H9 (cell line): Measurements from ENCODE around the gene UBIAD1. TPM values are rescaled to one million over a fixed set of nuclear protein-coding genes. Genes with fewer than 3 reads are reported as not detected.

Source experiments
- DNase-seq: peaks from one replicate; pipeline ENCODE4 v3.0.0-alpha.2; 2017
- H2AFZ ChIP-seq: one replicate; pipeline ENCODE4 v1.6.1; 2013; ENCODE audit warnings: mild to moderate bottlenecking, low read length, control low read depth, moderate library complexity
- H2AK5ac ChIP-seq: 2 replicates; pipeline ENCODE4 v1.6.1; 2013; ENCODE audit warnings: low read length, control low read depth, mixed read lengths; ENCODE audit not compliant: insufficient read length
- H2BK120ac ChIP-seq: one replicate; pipeline ENCODE4 v1.6.1; 2013; ENCODE audit warnings: low read depth, mild to moderate bottlenecking, low read length, control low read depth, inconsistent platforms; ENCODE audit not compliant: poor library complexity, severe bottlenecking
- H2BK12ac ChIP-seq: 2 replicates; pipeline ENCODE4 v1.6.1; 2013; ENCODE audit warnings: low read length, control low read depth, mixed read lengths, low read depth; ENCODE audit not compliant: insufficient read length
- H2BK15ac ChIP-seq: 2 replicates; pipeline ENCODE4 v1.6.1; 2013; ENCODE audit warnings: low read depth, low read length, control low read depth
- H2BK20ac ChIP-seq: one replicate; pipeline ENCODE4 v1.6.1; 2013; ENCODE audit warnings: low read depth, mild to moderate bottlenecking, low read length, control low read depth, inconsistent platforms; ENCODE audit not compliant: poor library complexity, severe bottlenecking
- H2BK5ac ChIP-seq: 2 replicates; pipeline ENCODE4 v1.6.1; 2013; ENCODE audit warnings: low read length, control low read depth, mixed read lengths; ENCODE audit not compliant: insufficient read length
- H3K14ac ChIP-seq: 2 replicates; pipeline ENCODE4 v1.6.1; 2013; ENCODE audit warnings: low read length, control low read depth; ENCODE audit not compliant: insufficient read depth
- H3K18ac ChIP-seq: 2 replicates; pipeline ENCODE4 v1.6.1; 2013; ENCODE audit warnings: low read depth, mild to moderate bottlenecking, mixed read lengths, low read length, control low read depth; ENCODE audit not compliant: insufficient read length
- H3K23ac ChIP-seq: 2 replicates; pipeline ENCODE4 v1.6.1; 2013; ENCODE audit warnings: low read length, control low read depth, mixed read lengths, low read depth; ENCODE audit not compliant: insufficient read length
- H3K23me2 ChIP-seq: 2 replicates; pipeline ENCODE4 v1.6.1; 2013; ENCODE audit warnings: low read depth, mild to moderate bottlenecking, mixed read lengths, low read length, control low read depth; ENCODE audit not compliant: insufficient read length, poor library complexity, severe bottlenecking
- H3K27ac ChIP-seq: 2 replicates; pipeline ENCODE4 v1.5.1; 2013; ENCODE audit warnings: low read length, control low read depth, mixed read lengths, low read depth; ENCODE audit not compliant: insufficient read length
- H3K27me3 ChIP-seq: 2 replicates; pipeline ENCODE4 v1.6.1; 2013; ENCODE audit warnings: low read length, control low read depth, inconsistent platforms; ENCODE audit not compliant: insufficient read depth
- H3K4ac ChIP-seq: 2 replicates; pipeline ENCODE4 v1.6.1; 2013; ENCODE audit warnings: low read depth, mild to moderate bottlenecking, control low read depth, inconsistent platforms, low read length, moderate library complexity
- H3K4me1 ChIP-seq: 2 replicates; pipeline ENCODE4 v1.6.1; 2013; ENCODE audit warnings: low read length, control low read depth, inconsistent platforms; ENCODE audit not compliant: insufficient read depth
- H3K4me2 ChIP-seq: 2 replicates; pipeline ENCODE4 v1.6.1; 2013; ENCODE audit warnings: low read length, control low read depth, mixed read lengths; ENCODE audit not compliant: insufficient read length, insufficient read depth
- H3K56ac ChIP-seq: 2 replicates; pipeline ENCODE4 v1.6.1; 2013; ENCODE audit warnings: low read depth, mild to moderate bottlenecking, mixed read lengths, low read length, control low read depth; ENCODE audit not compliant: insufficient read length
- H3K79me1 ChIP-seq: 2 replicates; pipeline ENCODE4 v1.6.1; 2013; ENCODE audit warnings: low read depth, mild to moderate bottlenecking, moderate library complexity, low read length, control low read depth, inconsistent platforms; ENCODE audit not compliant: insufficient read depth, poor library complexity, severe bottlenecking
- H3K79me2 ChIP-seq: 2 replicates; pipeline ENCODE4 v1.6.1; 2013; ENCODE audit warnings: low read length, control low read depth, inconsistent platforms; ENCODE audit not compliant: insufficient read depth
- H3K9ac ChIP-seq: 2 replicates; pipeline ENCODE4 v1.6.1; 2013; ENCODE audit warnings: low read length, control low read depth, mixed read lengths; ENCODE audit not compliant: insufficient read length; ENCODE audit errors: extremely low read depth
- H3K9me3 ChIP-seq: one replicate; pipeline ENCODE4 v1.6.1; 2013; ENCODE audit warnings: low read depth, low read length, inconsistent platforms; ENCODE audit not compliant: control insufficient read depth
- H3T11ph ChIP-seq: one replicate; pipeline ENCODE4 v1.6.1; 2013; ENCODE audit warnings: mild to moderate bottlenecking, low read length, control low read depth, inconsistent platforms
- H4K20me1 ChIP-seq: one replicate; pipeline ENCODE4 v1.6.1; 2013; ENCODE audit not compliant: control insufficient read depth, insufficient read length, insufficient read depth
- H4K5ac ChIP-seq: 2 replicates; pipeline ENCODE4 v1.6.1; 2013; ENCODE audit warnings: low read depth, mild to moderate bottlenecking, mixed read lengths, low read length, control low read depth; ENCODE audit not compliant: insufficient read length
- H4K8ac ChIP-seq: replicated peaks from 2 replicates; pipeline ENCODE4 v1.6.1; 2013; ENCODE audit warnings: low read length, control low read depth, mixed read lengths, low read depth; ENCODE audit not compliant: insufficient read length
- H4K91ac ChIP-seq: 2 replicates; pipeline ENCODE4 v1.6.1; 2013; ENCODE audit warnings: low read depth, mild to moderate bottlenecking, moderate library complexity, mixed read lengths, low read length, control low read depth; ENCODE audit not compliant: insufficient read length
- H3K27ac Mint-ChIP-seq, 3 experiments: 2 replicates in 2 of 3; 3 replicates in 1 of 3; pipeline ENCODE4 v1.8.0; 2020 to 2021; ENCODE audit warnings: mixed read lengths in 3 of 3, mild to moderate bottlenecking in 1 of 3, moderate library complexity in 1 of 3
- H3K27me3 Mint-ChIP-seq: 2 replicates; pipeline ENCODE4 v1.8.0; 2021; ENCODE audit warnings: low read depth, mild to moderate bottlenecking, moderate library complexity, mixed read lengths
- H3K36me3 Mint-ChIP-seq, 3 experiments: 2 replicates in 2 of 3; 3 replicates in 1 of 3; pipeline ENCODE4 v1.8.0; 2020 to 2021; ENCODE audit warnings: low read depth in 3 of 3, mixed read lengths in 3 of 3; ENCODE audit not compliant: insufficient read depth in 1 of 3
- H3K4me1 Mint-ChIP-seq, 2 experiments: 2 replicates each; pipeline ENCODE4 v1.8.0; 2020; ENCODE audit warnings: mixed read lengths in 2 of 2
- H3K4me3 Mint-ChIP-seq, 2 experiments: 2 replicates in 1 of 2; 3 replicates in 1 of 2; pipeline ENCODE4 v1.8.0; 2020 to 2021; ENCODE audit warnings: mild to moderate bottlenecking in 2 of 2, mixed read lengths in 2 of 2, moderate library complexity in 1 of 2
- H3K9me3 Mint-ChIP-seq, 2 experiments: 2 replicates in 1 of 2; 3 replicates in 1 of 2; pipeline ENCODE4 v1.8.0; 2020; ENCODE audit warnings: mild to moderate bottlenecking in 2 of 2, mixed read lengths in 2 of 2, moderate library complexity in 1 of 2
- WGBS: extraction: QIAGEN DNeasy Blood & Tissue Kit; methylation state at CpG from one replicate; pipeline ENCODE4 v1.1.7; 2013; ENCODE audit warnings: missing lambda C conversion rate, low lambda C conversion rate, mixed read lengths; ENCODE audit not compliant: insufficient read length; ENCODE audit errors: extremely low coverage; 5-methylcytosine and 5-hydroxymethylcytosine counted together
- total RNA-seq: library from RNA; stranded (reverse); gene quantifications from 2 replicates; pipeline ENCODE4 v1.2.1, GENCODE V29; 2021
- TF ChIP-seq, protein P1 (sequence below): fragments of 200-600 bp; sonication (generic); conservative IDR thresholded peaks from 3 replicates; pipeline ENCODE4 v1.8.0; 2021; ENCODE audit warnings: antibody characterized with exemption, mild to moderate bottlenecking

UBIAD1 gene
- total RNA-seq, 1 experiment from 2014 or later = 30.2 TPM

- H3K27ac Mint-ChIP-seq = peak within 1 kb of the TSS; percentile 87 to 98 (median 90); a peak in 6 of 7 replicates
- H3K27me3 Mint-ChIP-seq = no peaks in the 10 kb centered on the region
- Histone ChIP-seq H3K23ac (no peak within 1 kb of the TSS), H3K79me2 (peaks cover 4% of the 10 kb centered on the region; the same call in 1 of the 2 replicates), H4K5ac (no peak within 1 kb of the TSS), H3K9ac (peak within 1 kb of the TSS; percentile 66), H3K9me3 (no peaks in the 10 kb centered on the region), H2BK15ac (no peak within 1 kb of the TSS), H4K20me1 (no peaks in the 10 kb centered on the region), H3T11ph (no peak within 1 kb of the TSS), H3K27ac (no peak within 1 kb of the TSS), H3K18ac (peak within 1 kb of the TSS; percentile 45), H3K4ac (no peak within 1 kb of the TSS), H3K14ac (no peak within 1 kb of the TSS), H2BK12ac (no peak within 1 kb of the TSS), H3K4me2 (peak within 1 kb of the TSS; percentile 97), H3K27me3 (no peaks in the 10 kb centered on the region), H4K8ac (no peak within 1 kb of the TSS), H4K91ac (no peak within 1 kb of the TSS), H3K4me1 (no peaks in the 10 kb centered on the region), H3K79me1 (peaks cover 8% of the 10 kb centered on the region), H2AFZ (no peak within 1 kb of the TSS), H3K23me2 (peaks cover 4% of the 10 kb centered on the region), H2BK5ac (no peak within 1 kb of the TSS), H2AK5ac (no peak within 1 kb of the TSS), H2BK20ac (no peak within 1 kb of the TSS), H2BK120ac (no peak within 1 kb of the TSS), H3K56ac (no peak within 1 kb of the TSS)
- peak within 1 kb of the TSS; percentile 94 to 99 for H3K4me3 Mint-ChIP-seq
- no CpG with 5 or more reads among the region's 60 CpGs for WGBS
- TF ChIP-seq, protein P1, sequence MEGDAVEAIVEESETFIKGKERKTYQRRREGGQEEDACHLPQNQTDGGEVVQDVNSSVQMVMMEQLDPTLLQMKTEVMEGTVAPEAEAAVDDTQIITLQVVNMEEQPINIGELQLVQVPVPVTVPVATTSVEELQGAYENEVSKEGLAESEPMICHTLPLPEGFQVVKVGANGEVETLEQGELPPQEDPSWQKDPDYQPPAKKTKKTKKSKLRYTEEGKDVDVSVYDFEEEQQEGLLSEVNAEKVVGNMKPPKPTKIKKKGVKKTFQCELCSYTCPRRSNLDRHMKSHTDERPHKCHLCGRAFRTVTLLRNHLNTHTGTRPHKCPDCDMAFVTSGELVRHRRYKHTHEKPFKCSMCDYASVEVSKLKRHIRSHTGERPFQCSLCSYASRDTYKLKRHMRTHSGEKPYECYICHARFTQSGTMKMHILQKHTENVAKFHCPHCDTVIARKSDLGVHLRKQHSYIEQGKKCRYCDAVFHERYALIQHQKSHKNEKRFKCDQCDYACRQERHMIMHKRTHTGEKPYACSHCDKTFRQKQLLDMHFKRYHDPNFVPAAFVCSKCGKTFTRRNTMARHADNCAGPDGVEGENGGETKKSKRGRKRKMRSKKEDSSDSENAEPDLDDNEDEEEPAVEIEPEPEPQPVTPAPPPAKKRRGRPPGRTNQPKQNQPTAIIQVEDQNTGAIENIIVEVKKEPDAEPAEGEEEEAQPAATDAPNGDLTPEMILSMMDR = peak; percentile 34; the same call in 1 of the 3 replicates
- peak; percentile 100 for DNase-seq
- peaks cover 6 to 24% (median 24%) of the 10 kb centered on the region in 3 experiments; a peak in 6 of 7 replicates for H3K36me3 Mint-ChIP-seq
- peaks cover 8 to 10% of the 10 kb centered on the region in 2 experiments for H3K4me1 Mint-ChIP-seq
- H3K9me3 Mint-ChIP-seq = no peaks in the 10 kb centered on the region; a peak in 1 of 5 replicates
Measured at GRCh38 chr1:11262171-11263049, 10.6 kb upstream of the UBIAD1 start, which contains the start of gene MTOR. TSS of gene MTOR (minus strand) at chr1:11262551. CDS start at chr1:11259409, 3,142 bp downstream.
